Mesenteric fat pad (tissue), 1 donor: ENCODE measurements around the gene ZNF362. TPM values are rescaled to one million over a fixed set of nuclear protein-coding genes. Genes with fewer than 3 reads are reported as not detected.
"Not testable (repeated sequence)": the region's sequence is repeated elsewhere in the genome, so short reads cannot be mapped to it uniquely, and the experiment has no call there.

ENCODE experiments used
- DNase-seq: peaks from one replicate; pipeline ENCODE4 v3.0.0-alpha.2; 2020; ENCODE audit warnings: low spot score
- total RNA-seq: library from RNA; stranded (reverse); fragmentation: NEBNext Ultra II Directional; extraction: Animal tissue kit (Norgen Biotek cat#: 25700); gene quantifications from one replicate; pipeline ENCODE4 v1.2.1, GENCODE V29; 2021
- donor health status: DM: yes; HTN: yes; CAD: no.

ZNF362 gene
- total RNA-seq, 1 donor from 2014 or later, result 29.6 TPM

DNA sequence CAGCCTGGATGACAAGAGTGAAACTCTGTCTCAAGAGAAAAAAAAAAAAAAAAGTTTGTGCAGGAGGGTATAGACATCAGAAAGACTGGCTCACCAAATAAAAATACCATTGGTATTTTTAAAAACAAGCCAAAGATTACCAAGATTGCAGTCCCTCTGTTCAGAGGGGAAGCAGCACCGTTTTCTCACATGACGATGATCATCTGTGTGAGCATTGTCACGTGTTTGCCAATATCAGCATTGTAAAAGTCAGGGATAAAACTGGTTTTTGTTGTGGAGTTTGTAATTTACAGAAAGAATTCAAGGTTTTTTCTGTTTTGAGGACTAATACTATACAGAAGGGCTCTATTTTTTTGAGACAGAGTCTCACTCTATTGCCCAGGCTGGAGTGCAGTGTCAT, 26.5 kb downstream of the ZNF362 start:
- no peak for DNase-seq

- no peak for DNase-seq
Observed at GRCh38 chr1:33284049-33284448, 27.8 kb downstream of the ZNF362 start.

DNA sequence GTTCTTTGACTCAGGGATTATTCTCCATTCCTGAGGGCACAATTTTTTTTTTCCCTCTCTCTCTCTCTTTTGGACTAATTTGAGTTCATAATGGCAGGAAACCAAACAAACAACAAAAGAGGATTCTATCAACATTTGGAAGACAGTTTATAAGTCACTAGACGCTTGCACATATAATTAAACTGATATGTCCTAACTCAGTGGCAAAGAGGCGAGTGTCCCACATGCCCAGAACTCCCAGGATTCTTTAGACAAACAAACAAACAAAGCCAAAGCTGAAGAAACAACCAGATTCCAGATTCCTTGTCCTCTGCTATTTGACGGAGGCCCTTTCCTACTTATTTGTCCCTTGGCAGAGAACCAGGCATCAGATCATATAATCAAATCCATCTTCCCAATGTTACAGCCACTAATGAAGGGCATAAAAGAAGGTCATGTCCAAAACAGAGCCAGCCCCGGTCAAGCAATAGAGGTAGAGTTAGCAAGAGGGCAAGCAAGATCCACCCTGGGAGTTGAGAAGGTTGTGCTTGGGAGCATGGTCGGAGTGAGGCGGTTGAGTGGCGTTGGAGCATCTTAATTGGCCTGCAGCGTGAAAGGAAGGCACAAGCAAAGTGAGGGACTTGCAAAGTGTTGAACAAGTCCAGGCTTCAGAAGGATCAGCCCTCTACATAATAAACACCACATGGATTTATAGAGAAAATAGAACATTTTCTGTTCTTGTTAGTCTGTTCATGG, 30.3 kb downstream of the ZNF362 start:
- DNase-seq, result no peak

- no peak for DNase-seq
Observed at GRCh38 chr1:33287317-33287716, 31.0 kb downstream of the ZNF362 start.

DNA sequence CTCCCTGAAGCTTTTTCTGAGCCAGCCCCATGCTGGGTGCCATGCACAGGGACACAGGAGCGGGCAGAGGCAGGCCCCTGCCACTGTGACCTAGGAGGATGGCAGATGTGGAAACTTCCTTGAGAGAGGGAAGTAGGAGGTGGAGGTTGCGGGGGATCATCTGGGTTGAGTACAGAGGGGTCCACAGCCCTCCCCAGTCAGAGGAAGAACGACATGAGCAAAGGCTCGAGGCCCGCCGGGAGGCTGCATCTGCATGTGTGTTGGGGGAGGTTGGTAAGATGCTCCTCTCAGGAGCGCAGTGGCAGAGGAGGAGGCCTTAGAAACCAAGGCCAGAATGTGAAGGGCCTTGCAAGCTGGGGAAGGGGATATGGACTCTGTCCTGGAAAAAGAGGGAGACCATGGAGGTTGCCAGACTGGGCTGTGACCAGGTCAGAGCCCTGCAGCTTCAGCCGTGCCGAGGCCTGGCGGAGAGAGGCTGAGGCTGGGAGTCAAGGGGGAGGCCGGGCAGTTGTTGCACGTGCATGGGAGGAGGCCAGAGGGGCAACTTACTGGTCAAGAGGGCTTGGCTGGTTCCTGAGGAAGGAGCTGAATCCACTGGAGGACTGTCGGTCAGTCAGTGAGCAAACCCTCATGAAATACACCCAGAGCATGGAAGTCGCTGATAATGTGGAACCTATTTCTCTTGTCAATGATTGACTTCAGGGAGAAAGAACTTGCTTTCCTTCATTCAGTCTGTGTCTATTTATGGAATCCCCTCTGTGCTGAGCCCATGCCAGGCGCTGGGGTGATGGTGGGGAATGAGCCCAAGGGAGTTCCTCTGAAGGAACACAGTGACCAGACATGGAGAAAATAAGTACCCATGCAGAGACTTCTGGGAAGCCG, 32.9 kb downstream of the ZNF362 start:
- no peak for DNase-seq

- peak; percentile 77 for DNase-seq
Observed at GRCh38 chr1:33289858-33290154, 33.5 kb downstream of the ZNF362 start.

GRCh38 chr1:33290615-33291014, 34.3 kb downstream of the ZNF362 start:
- not testable (repeated sequence) for DNase-seq

DNA sequence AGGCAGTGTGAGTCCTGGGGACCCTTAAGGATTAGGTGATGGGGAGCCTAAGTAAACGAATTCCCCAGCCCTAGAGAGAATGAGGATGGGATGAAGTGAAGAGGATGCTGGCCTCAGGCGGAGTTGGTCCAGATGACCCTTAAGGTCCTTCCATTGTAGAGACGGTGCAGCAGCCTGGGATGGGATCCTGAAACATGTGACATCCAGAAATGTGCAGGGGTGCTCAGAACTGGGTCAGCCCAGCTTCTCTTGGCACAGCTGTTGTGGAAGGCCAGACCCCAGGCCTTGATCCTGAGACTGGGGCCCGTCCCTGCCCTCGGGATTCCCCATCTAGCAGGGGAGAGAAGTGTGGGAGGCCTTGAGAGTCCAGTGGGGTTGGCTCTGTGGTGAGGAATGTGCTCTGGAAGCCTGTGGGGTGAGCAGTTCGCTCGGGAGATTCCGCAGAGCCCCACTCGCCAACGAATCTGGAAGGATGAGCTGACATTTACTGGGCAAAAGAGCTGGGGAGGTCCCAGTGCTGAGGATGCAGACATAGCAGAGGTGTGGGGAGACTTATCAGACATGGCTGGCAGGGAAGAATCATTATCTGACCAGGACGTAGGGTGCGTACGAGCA, 36.5 kb downstream of the ZNF362 start:
- peak; percentile 41 for DNase-seq

GRCh38 chr1:33294071-33295010, 38.0 kb downstream of the ZNF362 start:
- DNase-seq, result no peak

- DNase-seq, result no peak
Observed at GRCh38 chr1:33295023-33295422, 38.7 kb downstream of the ZNF362 start.

DNA sequence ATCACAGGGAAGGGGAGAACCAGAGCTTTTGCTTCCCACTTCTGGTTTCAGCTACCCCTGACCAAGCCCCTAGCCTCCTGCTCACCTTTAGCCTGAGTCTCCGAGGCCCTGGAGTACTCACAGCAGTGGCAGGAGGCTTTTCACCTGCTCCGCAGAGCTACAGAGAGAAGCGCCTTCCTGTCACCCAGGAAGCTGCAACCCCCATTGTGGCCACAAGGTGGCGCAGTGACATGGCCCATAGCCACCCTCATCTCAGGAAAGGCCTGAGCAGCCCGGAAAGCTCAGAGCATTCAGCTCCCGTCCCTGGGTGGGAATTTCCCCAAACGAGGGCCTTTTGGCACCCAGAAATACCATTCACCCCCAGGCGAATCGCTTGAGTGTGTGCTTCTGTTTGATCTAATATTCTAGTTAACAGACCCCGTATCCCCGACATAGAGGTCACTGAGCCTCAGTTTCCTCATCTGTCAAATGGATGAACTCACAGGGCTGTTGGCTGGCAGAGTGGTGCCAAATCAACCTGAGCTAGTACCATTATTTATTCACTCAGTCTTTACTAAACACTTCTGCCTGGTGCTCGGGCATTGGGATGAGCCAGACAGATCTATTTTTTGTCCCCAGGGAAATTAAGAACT, 39.3 kb downstream of the ZNF362 start:
- DNase-seq, result peak; percentile 93

GRCh38 chr1:33296082-33296458, 39.8 kb downstream of the ZNF362 start:
- peak; percentile 51 for DNase-seq

- no peak for DNase-seq
Observed at GRCh38 chr1:33296824-33297223, 40.5 kb downstream of the ZNF362 start.

DNA sequence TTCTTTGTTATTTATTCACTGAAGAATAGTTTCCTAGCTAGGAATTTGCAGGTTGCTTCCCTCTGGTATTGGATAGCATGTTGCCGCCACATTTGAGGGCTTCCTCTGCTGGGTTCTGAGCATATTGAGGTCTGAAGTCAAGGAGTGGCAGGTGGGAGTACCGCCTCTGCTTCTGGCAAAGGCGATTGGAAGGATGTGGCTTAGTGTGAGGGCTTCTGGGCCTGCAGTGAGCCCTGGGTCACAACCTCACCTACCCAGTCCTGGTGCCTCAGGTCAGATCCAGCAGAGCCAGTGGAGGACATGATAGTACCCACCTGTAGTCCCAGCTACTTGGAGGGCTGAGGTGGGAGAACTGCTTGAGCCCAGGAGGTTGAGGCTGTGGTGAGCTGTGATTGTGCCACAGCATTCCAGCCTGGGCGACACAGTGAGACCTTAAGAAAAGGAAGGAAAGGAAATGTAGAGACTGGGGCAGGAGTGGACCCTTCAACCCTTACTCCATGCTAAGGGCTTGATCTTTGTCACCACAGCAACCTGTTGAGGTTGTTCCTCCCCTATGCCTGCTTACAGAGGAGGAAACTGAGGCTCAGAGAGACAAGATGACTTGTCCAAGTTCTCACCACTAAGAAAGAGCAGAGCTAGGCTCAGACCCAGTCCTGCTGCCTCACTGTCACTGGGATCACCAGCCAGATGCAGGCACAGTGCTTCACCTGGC, 41.8 kb downstream of the ZNF362 start:
- DNase-seq, result no peak

DNA sequence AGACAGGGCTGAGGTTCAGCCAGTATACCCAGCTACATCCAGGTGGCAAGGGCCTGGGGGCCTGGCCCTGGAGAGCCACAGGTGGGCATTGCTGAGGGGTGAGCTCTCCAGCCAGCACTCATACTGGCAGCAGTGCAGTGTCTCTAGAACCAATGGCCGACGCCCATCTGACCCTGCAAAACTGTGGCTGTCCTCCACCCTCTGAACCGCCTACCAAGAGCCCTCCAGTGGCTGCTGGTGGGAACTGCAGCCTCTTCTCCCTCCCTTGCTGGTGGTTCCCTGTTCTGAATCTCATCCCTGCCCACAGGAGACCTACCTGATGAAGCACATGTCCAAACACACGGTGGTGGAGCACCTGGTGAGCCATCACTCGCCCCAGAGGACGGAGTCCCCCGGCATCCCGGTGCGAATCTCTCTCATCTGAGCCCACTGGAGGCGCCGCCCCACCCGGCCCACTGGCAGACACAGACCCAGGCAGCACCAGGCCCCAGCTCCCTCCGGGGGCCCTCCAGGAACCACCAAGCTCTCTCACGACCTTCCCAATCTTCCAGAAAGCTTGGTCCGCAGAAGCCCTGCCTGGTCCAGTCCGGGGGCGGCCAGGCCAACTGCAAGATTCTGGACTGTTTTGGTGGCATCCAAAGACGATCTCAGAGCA, 42.5 kb downstream of the ZNF362 start:
- DNase-seq, result no peak

DNA sequence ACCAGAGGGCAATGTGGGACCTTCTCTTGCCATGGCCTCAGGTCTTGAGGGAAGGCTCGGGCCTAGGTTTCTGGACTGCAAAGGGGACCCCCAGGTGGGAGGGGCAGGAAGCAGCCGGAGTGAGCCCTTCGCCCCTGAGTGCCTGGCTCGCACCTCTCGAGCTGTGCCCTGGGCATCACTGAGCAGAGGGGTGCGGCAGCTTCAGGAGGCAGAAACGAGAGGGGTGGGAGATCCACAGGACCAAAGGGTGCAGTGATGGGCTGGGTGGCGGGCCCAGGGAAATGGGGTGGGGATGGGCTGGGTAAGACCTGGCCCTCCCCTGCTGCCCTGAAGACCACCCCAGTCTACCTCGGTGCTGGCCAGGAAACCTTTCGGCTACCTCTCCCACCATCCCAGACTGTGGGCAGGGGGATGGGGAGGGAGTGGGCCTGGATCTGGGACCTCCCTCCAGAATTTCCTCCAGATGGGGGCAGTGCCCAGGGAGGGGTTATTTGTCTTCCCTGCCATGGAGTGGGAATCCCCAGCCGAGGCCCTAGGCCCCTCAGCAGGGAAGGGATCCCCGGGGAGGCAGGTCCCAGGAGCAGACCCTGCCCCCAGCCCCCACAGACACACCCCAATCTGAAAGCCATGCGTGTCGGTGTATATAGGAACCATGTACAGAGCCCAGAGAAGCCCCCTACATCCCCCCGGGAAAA, 43.3 kb downstream of the ZNF362 start:
- DNase-seq, result no peak

GRCh38 chr1:33300673-33301072, 44.4 kb downstream of the ZNF362 start:
- no peak for DNase-seq

DNA sequence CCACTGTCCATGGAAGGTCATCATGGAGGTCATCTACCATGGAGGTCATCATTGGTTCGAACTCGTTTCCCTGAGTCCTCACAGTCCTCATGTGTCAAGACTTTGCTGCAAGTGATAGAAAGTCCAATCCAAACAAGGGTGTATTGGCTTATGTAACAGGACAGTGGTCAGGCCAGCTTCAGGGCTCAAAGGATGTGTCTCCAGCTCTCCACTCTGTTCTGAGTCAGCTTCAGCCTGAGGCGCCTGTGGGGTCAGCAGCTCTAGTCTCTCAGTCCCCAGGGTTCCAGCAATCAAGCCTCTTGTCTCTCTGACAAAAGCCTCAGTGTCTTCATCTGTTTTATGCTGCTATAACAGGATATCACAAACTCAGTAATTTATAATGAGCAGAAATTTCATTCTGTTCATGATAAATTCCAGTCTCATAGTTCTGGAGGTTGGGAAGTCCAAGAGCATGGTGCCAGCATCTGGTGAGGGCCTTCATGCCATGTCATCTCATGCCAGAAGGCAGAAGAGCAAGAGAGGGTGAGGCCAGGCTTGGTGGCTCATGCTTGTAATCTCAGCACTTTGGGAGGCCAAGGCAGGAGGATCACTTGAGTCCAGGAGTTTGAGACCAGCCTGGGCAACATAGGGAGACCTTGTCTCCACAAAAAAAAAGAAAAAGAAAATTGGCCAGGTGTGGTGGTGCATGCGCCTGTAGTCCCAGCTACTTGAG, 45.1 kb downstream of the ZNF362 start:
- no peak for DNase-seq
